HG03139 (cell line): ENCODE data around the gene KCNQ1.

Experiments
- ATAC-seq: cut with Tn5 transposase; IDR thresholded peaks from one replicate; pipeline ENCODE4 v1.9.1; 2021; ENCODE audit not compliant: unreplicated experiment

Gene KCNQ1

DNA sequence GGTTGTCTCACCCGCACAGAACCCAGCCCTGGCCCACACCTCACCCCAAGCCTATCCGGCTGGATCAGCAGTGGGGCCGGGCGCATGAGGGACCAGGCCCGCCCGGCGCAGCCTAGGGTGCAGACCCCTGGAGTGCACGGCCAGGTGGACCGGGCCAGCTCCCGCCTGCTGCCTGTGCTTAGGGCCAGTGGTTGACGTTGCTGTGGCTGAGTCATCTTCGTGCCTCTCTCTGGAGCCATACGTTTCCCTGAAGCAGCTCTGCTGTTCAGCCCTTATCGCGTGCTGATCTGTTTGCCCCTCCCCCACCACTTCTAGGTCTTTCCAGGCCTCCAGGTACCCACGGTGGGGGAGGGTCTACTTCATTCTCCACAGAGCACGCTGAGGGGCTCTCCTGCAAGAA is 401.2 kb downstream of the KCNQ1 start:
- no peak for ATAC-seq

DNA sequence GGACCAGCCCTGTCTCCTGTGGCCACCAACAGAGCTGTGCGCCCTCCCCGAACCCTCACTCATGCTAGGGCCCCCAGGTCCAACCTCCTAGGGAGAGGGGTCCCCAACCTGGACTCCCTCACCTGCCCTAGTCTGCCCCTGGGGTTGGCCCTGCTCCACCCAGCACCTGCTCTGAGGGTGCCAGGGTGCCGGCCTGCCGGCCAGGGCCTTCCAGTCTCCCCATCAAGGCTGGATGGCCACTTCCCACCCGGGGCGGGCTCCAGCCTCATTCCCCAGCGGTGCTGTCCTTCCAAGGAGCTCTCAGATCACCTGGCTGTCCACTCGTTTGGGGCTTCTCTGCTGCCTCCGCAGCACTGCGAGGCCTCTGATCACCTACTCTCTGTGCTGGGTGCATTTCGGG is 401.7 kb downstream of the KCNQ1 start:
- no peak for ATAC-seq

- ATAC-seq: no peak
Measured at GRCh38 chr11:2847561-2847960, 402.8 kb downstream of the KCNQ1 start.

DNA sequence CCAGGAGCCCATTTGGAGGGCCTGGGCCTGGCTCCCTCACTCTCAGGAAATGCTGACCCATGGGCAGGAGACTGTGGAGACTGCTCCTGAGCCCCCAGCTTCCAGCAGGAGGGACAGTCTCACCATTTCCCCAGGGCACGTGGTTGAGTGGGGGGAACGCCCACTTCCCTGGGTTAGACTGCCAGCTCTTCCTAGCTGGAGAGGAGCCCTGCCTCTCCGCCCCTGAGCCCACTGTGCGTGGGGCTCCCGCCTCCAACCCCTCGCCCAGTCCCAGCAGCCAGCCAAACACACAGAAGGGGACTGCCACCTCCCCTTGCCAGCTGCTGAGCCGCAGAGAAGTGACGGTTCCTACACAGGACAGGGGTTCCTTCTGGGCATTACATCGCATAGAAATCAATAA is 403.7 kb downstream of the KCNQ1 start:
- ATAC-seq: no peak

GRCh38 chr11:2849994-2850770 is 405.4 kb downstream of the KCNQ1 start:
- no peak for ATAC-seq

- no peak for ATAC-seq
Measured at GRCh38 chr11:2853401-2853800, 408.6 kb downstream of the KCNQ1 start.

- ATAC-seq: no peak
Measured at GRCh38 chr11:2853997-2854560, 409.3 kb downstream of the KCNQ1 start.

DNA sequence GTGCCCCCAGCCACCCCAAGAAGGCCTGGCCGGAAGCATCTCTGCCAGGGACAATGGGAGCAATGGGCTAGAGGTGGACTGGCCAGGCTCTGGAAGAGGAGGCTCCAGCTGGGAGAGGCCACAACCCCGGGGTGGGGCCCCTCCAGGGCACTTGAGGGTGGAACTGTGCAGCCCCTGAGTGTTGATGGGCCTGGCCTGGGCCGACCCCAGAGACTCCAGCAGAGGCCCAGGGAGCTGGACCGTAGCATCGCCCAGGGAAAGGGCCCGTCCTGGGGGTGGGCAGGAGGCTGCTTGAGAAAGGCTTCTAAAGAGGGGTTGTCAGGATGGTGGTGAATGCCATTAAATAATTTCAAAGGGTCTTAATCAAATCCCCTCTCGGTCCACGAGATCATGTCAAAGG is 410.4 kb downstream of the KCNQ1 start:
- no peak for ATAC-seq

DNA sequence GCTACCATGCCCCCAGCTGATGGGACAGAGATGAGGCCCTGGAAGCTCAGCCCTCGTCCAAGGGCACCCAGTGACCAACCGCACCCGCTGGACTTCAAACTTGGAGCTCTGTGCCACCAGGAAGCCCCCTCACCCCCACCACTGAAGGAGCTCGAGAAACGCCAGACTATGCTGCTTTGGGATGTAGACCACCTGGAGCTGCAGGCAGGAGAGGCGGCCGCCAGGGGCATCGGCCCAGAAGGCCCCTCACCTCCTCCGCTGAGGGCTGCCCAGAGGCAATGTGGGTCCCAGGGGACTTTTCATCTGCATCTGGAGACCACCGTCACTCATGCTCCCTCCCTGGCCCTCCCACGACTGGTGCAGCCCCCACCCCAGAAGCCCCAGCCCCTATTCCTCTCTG is 412.5 kb downstream of the KCNQ1 start:
- no peak for ATAC-seq

DNA sequence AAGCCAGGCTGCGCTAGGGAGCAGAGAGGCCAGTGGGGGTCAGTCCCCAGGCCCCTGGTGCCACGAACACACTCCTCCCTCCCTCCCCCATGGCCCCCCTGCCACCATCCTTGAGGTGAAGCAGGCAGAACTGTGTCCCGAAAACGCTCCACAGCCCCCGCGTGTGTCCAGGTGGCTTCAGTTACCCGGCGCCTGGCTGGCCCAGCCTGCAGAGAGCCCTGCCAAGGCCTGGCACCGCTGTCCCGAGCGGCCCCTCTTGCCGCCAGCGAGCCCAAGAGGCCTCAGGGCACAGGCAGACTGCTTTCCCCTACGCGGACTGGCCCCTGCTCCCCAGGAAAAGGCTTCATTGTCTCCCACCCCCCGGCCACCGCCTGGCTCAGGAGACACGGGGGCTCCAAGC is 413.1 kb downstream of the KCNQ1 start:
- no peak for ATAC-seq

GRCh38 chr11:2858995-2859698 is 414.3 kb downstream of the KCNQ1 start:
- ATAC-seq: no peak

DNA sequence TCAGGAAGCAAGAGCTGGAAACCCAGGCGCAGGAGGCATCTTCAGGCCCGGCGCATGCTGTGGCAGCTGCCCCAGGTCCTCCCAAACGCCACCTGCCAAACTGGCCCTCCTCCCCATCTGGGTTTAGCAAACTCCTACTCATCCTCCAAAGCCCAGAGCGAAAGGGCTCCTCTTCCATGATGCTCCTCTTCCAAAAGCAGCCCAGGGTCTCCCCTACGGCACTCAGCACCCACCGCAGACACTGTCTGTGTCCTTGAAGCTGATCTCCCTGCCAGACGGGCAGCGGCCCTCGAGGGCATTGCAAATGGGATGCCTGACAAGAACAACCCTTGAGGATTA is 414.9 kb downstream of the KCNQ1 start:
- ATAC-seq: no peak

DNA sequence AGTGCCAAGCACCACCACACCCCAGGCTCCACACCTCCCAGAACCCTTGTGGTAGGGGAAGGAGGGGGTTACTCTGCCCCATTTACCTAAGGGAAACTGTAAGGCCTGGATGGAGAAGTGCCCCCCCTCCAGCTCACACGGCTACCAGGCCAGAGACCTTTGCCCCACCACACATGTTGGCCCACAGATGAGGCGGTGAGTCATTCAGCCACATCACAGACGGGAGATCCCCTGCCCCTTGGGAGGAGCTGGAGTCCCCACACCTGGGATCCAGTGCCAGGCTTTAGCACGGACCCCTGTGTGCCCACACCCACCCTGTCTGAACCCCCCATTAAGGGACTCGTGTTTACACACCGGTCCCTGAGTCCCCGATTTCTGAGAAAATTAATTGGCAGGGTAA is 415.8 kb downstream of the KCNQ1 start:
- no peak for ATAC-seq

GRCh38 chr11:2862395-2863275 is 417.8 kb downstream of the KCNQ1 start:
- no peak for ATAC-seq

GRCh38 chr11:2863276-2863618 is 418.4 kb downstream of the KCNQ1 start:
- no peak for ATAC-seq

GRCh38 chr11:2864901-2865300 is 420.1 kb downstream of the KCNQ1 start:
- no peak for ATAC-seq

- no peak for ATAC-seq
Measured at GRCh38 chr11:2865922-2866577, 421.2 kb downstream of the KCNQ1 start.

DNA sequence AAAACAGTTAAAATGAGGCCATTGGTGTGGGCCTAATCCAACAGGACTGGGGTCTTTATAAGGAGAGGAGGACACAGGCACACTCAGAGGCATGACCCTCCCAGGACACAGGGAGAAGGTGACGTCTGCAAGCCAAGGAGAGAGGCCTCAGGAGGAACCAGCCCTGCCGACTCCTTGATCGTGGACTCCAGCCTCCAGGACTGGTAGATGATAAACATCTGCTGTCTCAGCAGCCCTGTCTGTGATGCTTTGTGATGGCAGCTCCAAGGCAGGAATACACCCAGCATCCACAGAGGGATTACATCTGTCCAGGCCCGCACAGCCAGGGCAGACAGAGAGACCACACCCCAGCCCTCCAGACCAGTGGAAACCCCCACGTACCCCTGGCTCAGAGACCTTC is 422.3 kb downstream of the KCNQ1 start:
- ATAC-seq: no peak

DNA sequence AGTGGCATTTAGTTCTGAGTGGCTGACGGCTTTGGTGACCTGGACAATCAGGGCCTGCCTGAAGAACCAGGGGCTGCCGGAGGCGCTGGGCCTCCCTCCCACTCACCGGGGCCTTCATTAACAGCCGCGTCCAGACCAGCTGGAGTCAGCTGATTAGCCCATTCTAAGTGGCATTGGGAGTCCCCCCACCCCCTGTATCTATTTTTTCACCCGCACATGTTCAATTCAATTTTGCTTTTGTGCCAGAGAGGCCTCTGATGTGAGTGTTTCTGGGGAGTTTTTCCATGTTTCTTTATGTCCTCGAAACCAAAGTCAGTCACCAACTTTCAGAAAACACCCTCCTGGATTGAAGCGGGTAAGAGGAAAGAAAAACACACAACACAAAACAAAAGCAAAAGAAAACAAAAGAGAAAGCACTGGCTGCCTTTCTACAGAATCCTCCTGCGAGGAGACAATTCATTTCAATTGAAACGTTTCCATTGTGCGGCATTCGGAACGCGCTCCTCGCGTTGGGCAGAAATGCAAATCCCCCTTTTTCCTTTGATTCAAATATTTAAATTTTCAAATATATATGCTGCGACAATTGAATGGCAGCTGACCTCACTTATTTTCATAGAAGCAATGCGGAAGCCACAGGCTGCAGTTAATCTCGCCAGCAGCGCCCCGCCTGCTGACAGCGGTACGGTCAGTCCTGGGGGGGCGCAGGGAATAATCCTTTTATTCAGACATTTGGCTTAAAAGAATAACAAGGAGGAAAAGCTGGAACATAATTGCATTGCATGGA is 423.1 kb downstream of the KCNQ1 start:
- ATAC-seq: no peak

DNA sequence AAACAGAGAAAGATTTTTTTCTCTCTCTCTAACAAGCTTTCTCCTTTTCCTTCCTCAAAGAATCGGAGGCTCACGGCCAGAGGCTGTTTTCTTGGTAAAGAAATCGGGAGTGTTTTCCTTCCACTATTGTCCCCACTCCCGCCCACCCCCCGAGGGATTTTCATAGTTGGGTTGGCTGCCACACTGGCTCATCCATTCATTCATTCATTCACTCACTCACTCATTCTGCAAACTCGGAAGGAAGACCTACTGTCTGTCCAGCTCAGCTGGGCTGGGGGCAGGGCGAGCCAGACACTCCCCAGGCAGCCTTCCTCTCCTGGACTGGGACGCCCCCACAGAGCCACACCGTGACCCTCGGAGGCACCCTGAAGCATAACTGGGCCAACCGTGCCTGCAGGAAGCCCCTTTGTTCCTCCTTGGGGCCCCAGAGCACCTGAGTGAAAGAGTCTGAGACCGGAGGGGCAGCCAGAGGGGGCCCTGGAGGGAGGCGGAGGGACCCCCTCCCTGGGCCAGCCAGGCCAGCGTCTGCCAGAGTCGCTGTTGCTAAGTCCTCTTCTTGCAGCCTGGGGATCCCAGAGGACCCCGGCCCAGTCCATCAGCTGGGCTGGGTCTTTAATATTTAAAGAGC is 423.8 kb downstream of the KCNQ1 start:
- ATAC-seq: no peak
